GM21576 (cell line): Measurements from ENCODE around the gene ADD2.
"Not testable (repeated sequence)": the region's sequence is repeated elsewhere in the genome, so short reads cannot be mapped to it uniquely, and the experiment has no call there.

Source experiments
- ATAC-seq: cut with Tn5 transposase; IDR thresholded peaks from one replicate; pipeline ENCODE4 v1.9.1; 2021; ENCODE audit warnings: mild to moderate bottlenecking, moderate library complexity; ENCODE audit not compliant: unreplicated experiment

ADD2 gene

DNA sequence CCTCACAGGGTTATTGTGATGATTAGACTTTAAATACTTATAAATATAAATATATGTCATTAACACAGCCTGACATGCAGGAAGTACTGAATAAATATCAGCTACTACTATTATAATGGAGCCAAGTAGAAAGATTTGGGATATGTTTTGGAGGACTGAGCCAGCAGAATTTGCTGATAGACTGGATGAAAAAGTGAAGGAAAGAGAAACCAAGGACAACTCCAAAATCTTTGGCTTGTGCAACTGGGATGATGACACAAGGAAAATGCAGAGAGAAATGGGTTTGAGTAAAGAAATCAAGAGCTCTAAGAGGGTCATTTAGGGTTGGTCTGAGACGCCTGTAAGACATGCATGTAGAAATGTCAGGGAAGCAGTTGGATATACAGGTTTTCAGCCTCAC lies 15.6 kb downstream of the ADD2 start:
- ATAC-seq: no peak

DNA sequence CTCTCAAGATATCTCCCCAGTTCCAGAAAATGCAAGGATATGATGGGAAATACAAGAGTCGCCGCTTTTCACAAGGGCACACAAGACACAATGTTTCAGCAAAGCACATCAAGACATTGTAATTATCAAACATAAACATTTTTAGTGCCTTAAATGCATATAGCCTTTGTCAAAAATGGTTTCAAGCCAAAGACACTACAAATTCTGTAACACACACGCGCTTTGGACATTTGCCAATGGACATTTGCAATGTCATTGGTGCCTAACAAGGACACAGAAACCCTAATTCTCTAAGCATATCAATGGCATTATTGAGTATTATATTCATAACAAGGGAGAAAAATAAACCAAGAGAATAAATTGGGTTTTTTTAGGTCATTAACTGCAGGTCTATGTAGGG lies 16.1 kb downstream of the ADD2 start:
- no peak for ATAC-seq

DNA sequence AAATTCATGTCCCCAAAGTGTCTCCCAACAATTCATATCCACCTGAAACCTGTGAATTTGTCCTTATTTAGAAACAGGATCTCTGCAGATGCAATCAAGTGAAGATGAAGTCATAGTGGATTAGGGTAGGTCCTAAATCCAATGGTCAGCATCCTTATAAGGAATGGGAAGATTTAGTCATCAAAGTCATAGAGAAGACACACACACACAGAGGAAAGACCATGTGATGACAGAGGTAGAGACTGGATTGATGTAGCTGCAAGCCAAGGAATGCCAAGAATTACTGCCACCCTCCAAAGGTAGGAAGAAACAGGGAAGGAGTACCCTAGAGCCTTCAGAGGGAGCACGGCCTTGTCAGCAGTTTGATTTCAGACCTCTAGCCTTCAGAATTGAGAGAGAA lies 17.7 kb downstream of the ADD2 start:
- no peak for ATAC-seq

DNA sequence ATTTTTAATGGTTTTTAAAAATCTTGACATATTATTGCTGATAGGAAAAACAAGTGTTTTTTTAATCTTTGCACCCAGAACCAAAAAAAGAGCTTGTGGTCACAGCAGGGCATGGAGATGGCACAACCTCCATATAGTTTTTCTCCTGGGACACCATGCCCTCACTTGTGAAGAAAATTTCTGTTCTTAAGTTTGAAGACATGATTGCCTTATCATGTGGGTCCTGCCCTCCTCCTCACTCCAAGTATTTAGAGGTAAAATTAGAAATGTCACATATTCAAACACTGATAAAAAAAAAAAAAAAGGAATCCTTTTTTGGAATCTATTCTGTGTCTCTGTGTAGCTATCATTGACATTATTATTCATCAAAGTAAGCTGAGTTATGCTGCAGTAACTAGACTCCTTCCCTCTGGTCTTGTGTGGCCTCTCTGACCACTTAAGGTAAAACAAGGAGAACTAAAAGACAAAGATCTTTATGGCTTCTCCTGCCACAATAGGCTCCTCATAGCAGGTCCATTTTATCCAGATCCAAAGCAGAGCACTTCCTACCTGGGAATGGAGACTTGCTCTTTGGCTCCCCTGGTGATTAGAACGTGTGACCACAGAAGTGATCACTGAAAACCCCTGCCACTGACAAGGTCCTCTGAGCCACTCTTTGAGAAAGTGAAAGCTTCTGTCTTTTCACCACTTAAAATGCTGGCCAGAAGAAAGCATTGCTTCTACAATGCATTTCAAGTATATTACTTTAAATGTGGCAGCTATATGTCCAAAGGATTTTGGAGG lies 19.8 kb downstream of the ADD2 start:
- no peak for ATAC-seq

DNA sequence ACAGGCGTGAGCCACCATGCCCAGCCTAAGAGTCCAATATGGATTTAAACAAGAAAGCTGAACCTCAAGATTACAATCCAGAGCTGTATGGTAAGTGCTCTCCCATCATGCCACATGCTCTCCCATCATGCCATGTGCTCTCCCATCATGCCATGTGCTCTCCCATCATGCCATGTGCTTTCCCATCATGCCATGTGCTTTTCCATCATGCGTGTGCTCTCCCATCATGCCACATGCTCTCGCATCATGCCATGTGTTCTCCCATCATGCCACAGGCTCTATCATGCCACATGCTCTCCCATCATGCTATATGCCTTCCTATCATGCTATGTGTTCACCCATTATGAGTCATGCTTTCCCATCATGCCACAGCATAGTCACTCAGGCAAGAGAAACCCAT lies 20.7 kb downstream of the ADD2 start:
- no peak for ATAC-seq

DNA sequence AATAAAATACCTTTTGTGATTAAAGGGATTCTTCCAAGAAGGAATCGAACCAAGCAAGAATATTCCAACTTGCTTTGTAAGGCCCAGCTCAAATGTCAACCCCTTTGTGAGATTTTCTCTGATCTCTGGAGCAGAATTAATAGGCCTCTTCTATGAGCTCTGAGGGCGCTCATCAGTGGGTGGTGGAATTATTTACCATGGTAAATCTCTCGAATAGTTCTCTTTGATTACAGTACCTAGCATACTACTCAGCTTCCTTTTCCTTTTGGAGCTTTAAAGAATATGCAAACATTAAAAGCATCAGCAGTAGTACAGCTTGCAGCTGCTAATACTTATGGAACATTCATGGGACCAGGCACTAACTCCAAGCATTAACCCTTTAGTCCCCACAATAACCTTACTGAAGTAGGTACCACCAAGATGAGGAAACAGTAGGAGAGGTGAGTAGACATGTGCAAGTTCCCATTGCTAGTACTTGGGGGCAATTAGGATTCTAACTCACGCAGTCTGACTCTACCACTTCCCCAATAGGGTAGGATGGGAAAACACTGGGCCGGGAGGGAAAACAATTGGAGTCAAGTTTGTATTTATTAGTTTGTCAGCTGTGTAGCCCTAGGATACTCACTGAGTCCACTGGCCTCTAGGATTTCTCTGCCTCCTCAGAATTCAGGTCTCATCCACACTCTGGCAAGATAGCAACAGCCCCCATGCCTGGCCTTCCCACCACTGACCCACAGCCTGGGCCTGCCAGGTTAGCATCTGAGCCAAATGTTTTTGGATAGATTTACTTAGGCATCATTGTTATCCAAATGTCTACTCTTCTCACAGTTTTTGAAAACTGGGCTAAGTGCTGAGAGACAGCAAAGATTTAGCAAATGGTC lies 21.7 kb downstream of the ADD2 start:
- ATAC-seq: no peak

DNA sequence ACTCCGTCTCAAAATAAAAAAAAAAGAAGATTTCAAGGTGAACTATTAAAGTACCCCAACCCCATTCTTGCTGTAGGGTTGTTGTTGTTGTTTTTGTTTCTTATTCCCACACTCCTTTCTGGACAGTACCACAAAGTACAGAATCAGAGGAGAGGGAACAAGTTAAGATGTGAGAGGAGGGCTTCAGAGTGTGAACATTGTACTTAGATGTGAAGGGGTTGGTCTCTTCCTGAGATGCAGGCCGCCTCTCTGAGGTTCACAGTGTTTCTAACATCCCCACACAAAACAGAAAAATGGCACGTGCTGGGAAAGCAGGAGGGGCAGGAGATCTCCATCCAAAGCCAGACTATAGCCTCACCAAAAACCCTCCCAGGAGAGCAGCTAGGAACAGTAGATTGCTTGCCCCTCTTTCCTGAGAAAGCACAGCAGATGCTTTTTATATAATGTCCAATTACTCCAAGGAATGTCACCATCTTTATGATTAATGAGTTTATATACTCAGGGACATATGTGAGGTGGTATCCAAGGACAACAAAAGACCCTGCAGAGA lies 22.6 kb downstream of the ADD2 start:
- no peak for ATAC-seq

DNA sequence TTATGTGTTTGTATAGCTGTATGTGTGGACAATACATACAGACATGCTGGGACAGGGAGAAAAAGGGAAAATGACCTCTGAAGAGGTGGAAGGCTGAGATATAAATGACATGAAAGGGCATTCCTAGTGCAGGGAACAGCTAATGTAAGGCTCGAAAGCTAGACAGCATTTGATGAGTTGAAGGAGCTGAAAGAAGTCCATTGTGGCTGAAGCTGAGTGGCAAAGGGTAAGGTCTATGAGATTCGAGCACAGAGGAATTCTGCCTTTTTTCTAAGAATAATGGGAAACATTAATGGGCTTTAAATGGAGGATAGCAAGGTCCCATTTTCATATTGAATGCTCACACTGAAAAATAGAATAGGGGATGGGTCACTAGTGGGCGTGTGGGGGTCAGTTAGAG lies 23.6 kb downstream of the ADD2 start:
- ATAC-seq: no peak

DNA sequence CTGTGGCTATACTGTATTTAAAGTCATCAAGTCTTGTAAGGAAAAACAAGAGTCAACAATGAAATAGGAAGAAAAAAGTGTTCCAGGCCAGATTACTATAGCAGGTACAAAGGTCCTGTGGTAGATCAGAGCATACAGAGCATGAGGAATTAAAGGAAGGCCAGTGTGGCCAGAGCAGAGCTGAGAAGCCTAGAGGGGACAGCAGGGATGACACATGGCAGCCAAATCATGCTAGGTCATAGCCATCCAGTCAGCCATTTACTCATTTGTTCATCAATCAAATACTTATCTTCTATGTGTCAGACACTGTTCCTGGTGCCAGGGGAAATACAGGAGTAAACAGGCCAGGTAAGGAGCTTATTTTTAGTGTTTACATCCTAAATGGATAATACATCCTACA lies 24.3 kb downstream of the ADD2 start:
- no peak for ATAC-seq

DNA sequence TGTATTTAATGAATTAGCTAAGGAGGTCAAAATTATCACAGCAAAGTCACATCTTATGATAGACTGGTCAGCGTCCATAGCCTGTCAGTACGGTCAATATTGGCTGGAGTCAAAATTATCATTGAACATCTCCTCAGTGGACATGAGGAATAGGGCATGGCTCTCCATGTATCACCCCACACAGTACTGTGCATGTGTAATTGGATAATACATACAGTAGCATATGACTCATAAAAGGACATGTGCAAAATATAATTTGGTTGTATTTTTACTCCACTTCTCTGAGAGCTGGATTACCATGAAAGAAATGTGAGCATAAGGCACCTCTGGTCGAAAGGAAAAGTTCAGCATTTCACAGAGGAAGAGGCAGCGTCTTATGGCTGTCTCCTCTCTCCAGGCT lies 24.9 kb downstream of the ADD2 start:
- no peak for ATAC-seq

DNA sequence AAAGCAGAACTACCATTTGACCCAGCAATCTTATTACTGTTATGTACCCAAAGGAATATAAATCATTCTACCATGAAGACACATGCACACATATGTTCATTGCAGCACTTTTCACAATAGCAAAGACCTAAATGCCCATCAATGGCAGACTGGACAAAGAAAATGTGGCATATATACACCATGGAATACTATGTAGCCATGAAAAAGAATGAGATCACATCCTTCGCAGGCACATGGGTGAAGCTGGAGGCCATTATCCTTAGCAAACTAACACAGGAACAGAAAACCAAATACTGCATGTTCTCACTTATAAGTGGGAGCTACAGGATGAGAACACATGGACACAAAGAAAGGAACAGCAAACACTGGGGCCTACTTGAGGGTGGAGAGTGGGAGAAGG lies 28.5 kb downstream of the ADD2 start:
- not testable (repeated sequence) for ATAC-seq

DNA sequence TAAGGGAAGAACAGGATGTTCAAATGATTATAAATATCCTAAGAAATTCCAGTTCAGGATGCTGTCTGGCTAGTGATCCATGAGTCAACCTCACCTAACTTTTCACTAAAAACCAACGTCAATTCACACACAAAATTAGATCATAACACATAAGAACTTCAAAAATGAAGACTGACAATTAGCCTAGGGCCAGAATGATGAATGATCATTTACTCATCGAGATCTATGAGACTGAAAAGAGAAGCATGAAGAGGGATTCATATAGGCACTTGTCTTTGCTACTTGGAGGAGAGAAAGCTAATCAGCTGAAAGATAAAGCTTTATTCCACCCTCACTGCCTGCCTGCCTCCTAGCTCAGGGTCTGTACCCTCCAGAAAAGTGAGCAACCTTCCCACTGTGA lies 29.8 kb downstream of the ADD2 start:
- no peak for ATAC-seq

DNA sequence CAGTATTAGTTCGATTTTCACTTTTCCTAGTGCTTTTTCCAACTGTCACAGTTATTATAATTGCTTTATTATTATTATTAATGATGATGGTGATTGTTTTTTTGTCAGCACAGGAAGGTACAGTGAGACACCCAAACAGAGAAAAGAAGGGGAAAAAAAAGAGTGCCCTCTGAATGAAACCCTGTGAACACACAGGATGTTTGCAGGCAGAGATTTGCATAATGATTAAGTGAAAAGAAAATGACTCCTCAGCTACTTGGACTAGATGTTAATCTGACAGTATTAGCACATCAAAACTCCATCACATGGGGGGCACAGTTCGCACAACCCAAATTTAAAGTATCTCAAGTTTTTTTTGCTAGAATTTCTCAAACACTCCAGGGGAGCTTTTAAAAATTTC lies 32.9 kb downstream of the ADD2 start:
- no peak for ATAC-seq

DNA sequence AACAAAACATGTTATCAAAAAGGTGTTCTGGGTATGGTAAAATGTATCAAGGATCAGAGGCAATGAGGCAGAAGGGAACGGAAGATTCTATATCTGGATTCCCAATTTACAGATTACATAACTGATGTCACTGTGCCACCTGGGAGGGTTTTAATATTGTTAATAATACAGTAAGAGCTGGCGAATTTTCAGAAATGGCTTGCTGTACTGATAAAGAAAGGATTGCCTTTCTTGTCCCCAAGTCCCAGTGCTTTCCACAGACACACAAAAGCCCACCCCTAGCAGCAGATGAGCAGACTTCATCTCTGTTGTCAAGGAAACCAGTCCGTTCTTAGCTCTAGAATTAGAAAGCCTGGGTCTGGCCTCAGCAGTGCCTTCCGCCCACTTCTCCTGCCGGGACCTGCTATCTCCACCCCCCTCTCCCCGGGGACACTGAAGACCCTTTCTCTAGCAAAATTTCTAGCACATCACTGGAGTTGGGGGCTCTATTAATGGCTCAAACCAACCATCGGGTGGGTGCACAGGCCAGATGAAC lies 34.3 kb downstream of the ADD2 start:
- ATAC-seq: no peak

DNA sequence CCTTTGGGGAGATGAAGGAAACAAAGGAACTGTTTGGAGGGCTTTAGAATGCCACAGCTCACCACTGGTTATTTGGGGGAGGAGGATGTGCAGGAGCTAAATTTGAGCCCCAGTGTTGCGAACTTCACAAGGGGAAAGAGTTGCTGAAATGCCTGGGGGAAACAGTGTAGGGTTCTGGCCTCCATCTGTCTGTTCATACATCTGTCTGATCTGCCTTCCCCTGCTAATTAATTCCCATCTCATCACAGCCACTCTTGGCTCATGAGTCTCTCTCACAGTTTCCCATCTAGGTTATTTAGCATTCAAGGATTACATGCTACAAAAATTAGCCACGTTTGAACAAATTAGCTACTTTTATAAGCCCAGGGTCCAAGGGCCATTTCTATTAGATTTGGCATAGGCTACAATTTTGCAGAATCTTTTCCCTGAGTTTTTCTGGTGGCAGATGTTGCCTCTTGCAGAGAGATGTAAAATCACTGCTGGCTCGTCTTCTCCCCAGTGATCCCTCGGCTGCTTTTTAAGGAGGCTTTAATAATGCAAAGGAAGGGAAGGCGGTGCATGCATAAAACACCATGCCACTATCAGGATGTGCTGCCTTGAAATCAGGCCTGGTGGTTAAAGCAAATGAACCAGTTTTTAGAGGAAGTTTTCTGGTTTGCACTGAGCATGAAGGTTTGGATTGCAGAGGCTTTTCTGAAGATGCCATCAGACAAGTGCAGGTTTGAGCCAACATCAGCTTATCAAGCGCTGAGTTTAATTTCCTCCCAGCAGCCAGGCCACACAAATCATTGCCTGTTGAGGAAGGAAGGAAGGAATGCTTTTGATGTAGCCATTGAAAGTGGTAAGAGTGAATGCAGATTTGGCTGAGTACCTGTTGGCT lies 35.0 kb downstream of the ADD2 start:
- ATAC-seq: no peak

DNA sequence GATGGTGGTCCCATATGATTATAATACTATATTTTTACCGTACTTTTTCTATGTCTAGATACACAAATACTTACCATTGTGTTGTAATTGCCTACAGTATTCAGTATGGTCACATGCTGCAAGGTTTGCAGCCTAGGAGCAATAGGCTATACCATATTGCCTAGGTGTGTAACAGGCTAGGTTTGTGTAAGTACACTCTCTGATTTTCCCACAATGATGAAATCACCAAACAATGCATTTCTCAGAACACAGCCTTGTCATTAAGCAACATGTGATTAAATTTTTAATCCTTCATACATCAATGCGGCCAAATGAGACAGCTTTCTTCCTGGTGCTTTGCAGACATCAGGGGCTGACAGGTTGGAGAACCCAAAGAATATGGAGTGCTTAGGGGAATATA lies 37.3 kb downstream of the ADD2 start:
- no peak for ATAC-seq

DNA sequence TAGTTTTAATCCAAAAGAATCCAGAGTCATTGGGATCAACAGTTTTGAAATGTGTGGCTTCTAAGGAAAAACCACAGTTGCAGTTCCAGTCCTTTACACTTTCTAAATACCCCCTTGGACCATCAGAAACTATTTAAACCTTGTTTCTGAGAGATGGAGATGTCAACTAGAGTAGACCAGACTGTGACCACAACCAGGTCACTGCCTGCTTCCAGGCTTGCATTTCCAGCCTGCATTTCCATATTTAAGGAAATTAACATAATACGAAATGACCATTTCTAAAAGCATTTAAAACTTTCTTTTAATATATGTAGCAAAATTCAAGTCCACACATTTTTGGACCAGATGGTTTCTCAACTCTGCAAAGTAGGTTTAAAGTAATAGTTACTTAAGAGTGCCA lies 38.4 kb downstream of the ADD2 start:
- no peak for ATAC-seq

DNA sequence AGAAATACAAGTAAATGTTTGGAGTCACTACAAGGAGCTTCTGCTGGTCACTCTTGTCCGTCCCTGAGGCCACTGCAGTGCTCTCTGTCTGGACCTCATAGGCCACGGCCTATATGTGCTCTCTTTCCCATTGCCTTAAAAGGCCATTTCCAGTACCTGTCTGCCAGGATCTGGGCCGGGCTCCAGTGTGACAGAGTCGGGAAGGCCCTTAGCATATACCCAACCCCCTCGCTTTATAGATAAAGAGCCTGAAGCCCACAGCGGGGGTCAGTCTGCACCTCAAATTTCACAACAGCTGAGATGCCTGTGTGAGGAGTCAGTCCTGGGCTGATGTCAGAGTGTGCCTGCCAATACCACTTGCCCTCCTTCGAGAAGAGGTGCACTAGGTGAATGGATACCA lies 39.9 kb downstream of the ADD2 start:
- ATAC-seq: no peak

DNA sequence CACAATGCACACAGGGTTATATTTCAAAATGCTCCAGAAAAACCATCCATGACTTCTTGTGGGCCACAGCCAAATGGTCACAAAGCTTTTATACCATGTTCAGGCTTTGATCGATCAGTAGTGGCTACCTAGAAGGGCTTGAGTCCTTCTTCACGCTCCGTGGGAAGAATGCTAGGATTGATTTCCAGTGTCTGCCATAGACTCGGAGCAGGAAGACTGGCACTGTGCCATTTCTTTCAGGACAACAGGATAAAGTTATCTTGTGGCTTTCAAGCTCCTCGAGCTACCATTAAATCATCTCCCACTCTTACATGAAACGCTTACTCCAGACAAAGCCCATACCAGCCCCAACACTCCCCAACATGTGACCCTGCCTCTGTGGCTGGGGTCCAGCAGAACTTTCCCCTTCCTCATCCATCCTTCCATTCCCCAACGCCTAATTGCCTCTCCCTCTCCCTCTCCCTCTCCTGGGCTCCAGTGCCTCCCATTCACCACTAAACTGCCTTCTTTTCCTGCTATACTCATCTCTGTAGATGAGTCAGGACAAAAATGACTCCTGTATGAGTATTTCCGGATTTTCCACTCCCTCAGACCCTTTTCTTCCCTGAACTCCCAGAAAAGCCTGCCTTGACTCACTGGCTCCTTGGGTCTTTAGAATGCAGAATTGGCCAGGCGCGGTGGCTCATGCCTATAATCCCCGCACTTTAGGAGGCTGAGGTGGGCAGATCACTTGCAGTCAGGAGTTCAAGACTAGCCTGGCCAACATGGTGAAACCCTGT lies 40.9 kb downstream of the ADD2 start:
- no peak for ATAC-seq

DNA sequence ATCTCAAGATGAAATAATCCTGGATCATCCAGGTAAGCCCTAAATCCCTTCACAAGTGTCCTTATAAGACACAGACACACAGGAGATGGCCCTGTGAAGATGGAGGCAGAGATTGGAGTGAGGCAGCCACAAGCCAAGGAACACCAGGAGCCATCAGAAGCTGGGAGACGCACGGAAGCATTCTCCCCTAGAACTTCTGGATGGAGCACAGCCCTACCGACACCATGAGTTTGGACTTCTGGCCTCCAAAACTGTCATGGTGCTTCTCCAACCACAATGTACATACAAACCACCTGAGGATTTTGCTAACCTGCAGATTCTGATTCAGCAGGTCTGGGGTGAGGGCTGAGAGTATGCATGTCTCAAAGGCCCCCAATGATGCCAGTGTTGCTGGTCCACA lies 42.5 kb downstream of the ADD2 start:
- ATAC-seq: no peak
